NOMO-1 (cell line): ENCODE measurements around the gene PLCD3.

Source experiments
- DNase-seq, 2 experiments: peaks; one replicate each; lab custom pipeline; 2025; ENCODE audit not compliant: unreplicated experiment in 2 of 2; lab: John Stamatoyannopoulos, UW

The PLCD3 gene

GRCh38 chr17:45149669-45150664, 17.7 kb upstream of the PLCD3 start:
- peak; percentile 40 to 48 for DNase-seq

- DNase-seq = peak; percentile 67 to 72
Observed at GRCh38 chr17:45149037-45149668, 16.8 kb upstream of the PLCD3 start.

GRCh38 chr17:45148183-45149036, 16.1 kb upstream of the PLCD3 start, which contains the start of gene HEXIM1:
TSS of gene HEXIM1 (plus strand) at chr17:45148475. CDS start at chr17:45149191, 716 bp downstream.
- peak; percentile 99 for DNase-seq

GRCh38 chr17:45147581-45148182, 15.4 kb upstream of the PLCD3 start:
- DNase-seq = peak; percentile 94 to 95

GRCh38 chr17:45146890-45147580, 14.7 kb upstream of the PLCD3 start:
- peak; percentile 80 to 85 for DNase-seq

GRCh38 chr17:45146592-45146889, 14.2 kb upstream of the PLCD3 start:
- DNase-seq = no peak

- DNase-seq = no peak
Observed at GRCh38 chr17:45146166-45146565, 13.9 kb upstream of the PLCD3 start.

- DNase-seq = no peak
Observed at GRCh38 chr17:45145035-45145389, 12.7 kb upstream of the PLCD3 start.

- DNase-seq = no peak
Observed at GRCh38 chr17:45144199-45145034, 12.1 kb upstream of the PLCD3 start.

- no peak for DNase-seq
Observed at GRCh38 chr17:45143767-45144198, 11.5 kb upstream of the PLCD3 start.

GRCh38 chr17:45143094-45143670, 10.9 kb upstream of the PLCD3 start:
- DNase-seq = no peak

- no peak for DNase-seq
Observed at GRCh38 chr17:45139533-45139920, 7.2 kb upstream of the PLCD3 start.

GRCh38 chr17:45138911-45139532, 6.7 kb upstream of the PLCD3 start:
- DNase-seq = no peak

GRCh38 chr17:45137561-45138305, 5.4 kb upstream of the PLCD3 start:
- no peak for DNase-seq

- no peak for DNase-seq
Observed at GRCh38 chr17:45136846-45137560, 4.7 kb upstream of the PLCD3 start.

- no peak for DNase-seq
Observed at GRCh38 chr17:45135978-45136791, 3.9 kb upstream of the PLCD3 start.
